GM18861 (cell line): ENCODE measurements around the gene TBXAS1.

Source experiments
- ATAC-seq: cut with Tn5 transposase; IDR thresholded peaks from one replicate; pipeline ENCODE4 v1.9.1; 2021; ENCODE audit not compliant: unreplicated experiment

The TBXAS1 gene

GRCh38 chr7:139942636-139943035 lies 113.6 kb downstream of the TBXAS1 start:
- ATAC-seq: no peak

GRCh38 chr7:139943401-139943800 lies 114.3 kb downstream of the TBXAS1 start:
- no peak for ATAC-seq

- no peak for ATAC-seq
Measured at GRCh38 chr7:139944248-139944647, 115.2 kb downstream of the TBXAS1 start.

- ATAC-seq: no peak
Measured at GRCh38 chr7:139946533-139946932, 117.5 kb downstream of the TBXAS1 start.

GRCh38 chr7:139947021-139947420 lies 118.0 kb downstream of the TBXAS1 start:
- ATAC-seq: no peak

GRCh38 chr7:139948167-139948566 lies 119.1 kb downstream of the TBXAS1 start:
- ATAC-seq: no peak

- no peak for ATAC-seq
Measured at GRCh38 chr7:139948587-139949335, 119.7 kb downstream of the TBXAS1 start.

GRCh38 chr7:139949629-139950028 lies 120.6 kb downstream of the TBXAS1 start:
- no peak for ATAC-seq

GRCh38 chr7:139950881-139951525 lies 121.9 kb downstream of the TBXAS1 start:
- ATAC-seq: no peak

- no peak for ATAC-seq
Measured at GRCh38 chr7:139953229-139953628, 124.2 kb downstream of the TBXAS1 start.

- no peak for ATAC-seq
Measured at GRCh38 chr7:139955109-139955820, 126.2 kb downstream of the TBXAS1 start.

- no peak for ATAC-seq
Measured at GRCh38 chr7:139958599-139959284, 129.7 kb downstream of the TBXAS1 start.

GRCh38 chr7:139959285-139959628 lies 130.2 kb downstream of the TBXAS1 start:
- no peak for ATAC-seq

GRCh38 chr7:139959718-139960117 lies 130.7 kb downstream of the TBXAS1 start:
- ATAC-seq: no peak

GRCh38 chr7:139960157-139960556 lies 131.1 kb downstream of the TBXAS1 start:
- ATAC-seq: no peak

GRCh38 chr7:139965942-139966628 lies 137.0 kb downstream of the TBXAS1 start:
- no peak for ATAC-seq

- no peak for ATAC-seq
Measured at GRCh38 chr7:139966949-139967348, 137.9 kb downstream of the TBXAS1 start.

GRCh38 chr7:139968931-139969330 lies 139.9 kb downstream of the TBXAS1 start:
- no peak for ATAC-seq

GRCh38 chr7:139972029-139972428 lies 143.0 kb downstream of the TBXAS1 start:
- ATAC-seq: no peak

- no peak for ATAC-seq
Measured at GRCh38 chr7:139973101-139974050, 144.3 kb downstream of the TBXAS1 start.
